Kidney glomerular epithelial cell (primary cell): Measurements from ENCODE around the gene H2BK1.

Experiments
- DNase-seq: peaks from one replicate; lab custom pipeline; 2025; lab: John Stamatoyannopoulos, UW

H2BK1 gene

GRCh38 chr7:151245360-151246101 lies 35.2 kb upstream of the H2BK1 start:
- DNase-seq = no peak

DNA sequence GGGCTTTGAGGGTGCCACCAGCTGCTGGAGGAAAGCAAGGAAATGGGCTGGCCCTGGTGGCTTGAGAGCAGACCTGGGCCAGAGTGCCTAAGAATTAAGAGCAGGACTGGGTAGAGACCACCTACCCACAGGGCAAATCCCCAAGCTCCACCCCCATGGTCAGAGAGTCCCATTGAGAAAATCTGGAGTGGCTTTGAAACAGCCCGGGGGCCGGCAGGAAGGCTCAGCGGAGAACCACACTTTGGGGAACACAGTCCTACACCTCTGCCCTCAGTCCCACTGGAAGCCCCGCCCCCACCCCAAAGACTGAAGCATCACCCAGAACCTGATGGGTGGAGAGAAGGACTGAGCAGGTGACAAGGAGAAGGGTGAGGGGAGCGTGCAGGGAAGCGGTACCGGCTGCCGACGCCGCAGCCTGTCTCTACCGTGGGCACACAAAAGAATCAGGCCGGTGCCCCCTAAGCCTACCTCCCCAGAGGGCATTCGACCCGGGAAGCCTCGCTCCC lies 34.6 kb upstream of the H2BK1 start:
- no peak for DNase-seq

- peak; percentile 47 for DNase-seq
Measured at GRCh38 chr7:151244196-151244840, 34.0 kb upstream of the H2BK1 start.

DNA sequence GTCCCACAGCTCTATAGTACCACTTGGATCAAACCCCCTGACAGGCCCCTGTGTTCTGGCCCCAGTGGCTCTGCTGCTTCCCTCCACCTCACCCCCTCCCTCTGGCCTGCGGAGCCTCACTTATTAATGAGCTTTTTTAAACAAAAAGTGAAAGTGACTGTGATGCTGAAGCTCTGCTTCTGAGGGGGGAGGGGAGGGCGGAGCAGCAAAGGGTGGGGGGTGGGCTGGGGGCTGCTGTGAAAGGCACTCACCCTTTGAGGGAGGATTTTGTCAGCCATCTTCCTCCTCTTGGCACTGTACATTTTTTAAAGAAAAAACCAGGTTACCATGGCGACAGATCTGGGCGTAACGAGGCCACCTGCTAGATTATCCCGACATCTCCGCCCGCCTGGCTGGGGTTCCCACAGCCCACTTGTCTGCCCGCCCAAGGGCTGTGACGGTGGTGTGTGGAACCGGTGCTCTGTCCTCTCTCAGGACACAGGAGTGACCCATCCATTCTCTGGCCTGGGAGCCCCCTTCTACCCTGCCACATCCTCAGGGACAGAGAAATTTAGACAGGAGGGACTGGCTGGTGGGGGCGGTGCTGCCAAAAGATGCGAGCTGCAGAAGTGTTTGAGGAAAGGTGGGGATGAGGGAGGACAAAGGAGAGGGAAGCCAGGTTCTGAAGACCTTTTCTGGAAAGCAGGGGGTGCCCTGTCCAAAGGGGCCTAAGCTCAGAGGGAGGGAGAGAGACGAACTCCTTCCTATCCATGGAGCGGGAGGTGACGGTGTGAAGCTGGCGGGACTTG lies 33.3 kb upstream of the H2BK1 start:
- DNase-seq = no peak

DNA sequence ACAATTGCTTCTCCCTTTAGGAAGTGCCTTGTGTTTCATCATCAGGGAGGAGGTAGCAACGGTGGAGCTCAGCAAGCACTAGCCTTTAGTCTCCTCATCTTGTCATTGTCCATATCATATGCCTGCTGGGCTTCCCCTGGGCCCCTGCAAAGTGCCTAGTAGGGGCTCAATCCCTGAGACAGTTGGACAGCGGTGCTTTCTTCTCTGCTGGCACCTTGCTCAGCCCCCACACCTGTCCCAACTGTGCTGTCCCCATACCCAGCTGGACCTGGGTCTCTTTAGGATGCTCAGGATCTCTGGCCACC lies 32.7 kb upstream of the H2BK1 start:
- no peak for DNase-seq

DNA sequence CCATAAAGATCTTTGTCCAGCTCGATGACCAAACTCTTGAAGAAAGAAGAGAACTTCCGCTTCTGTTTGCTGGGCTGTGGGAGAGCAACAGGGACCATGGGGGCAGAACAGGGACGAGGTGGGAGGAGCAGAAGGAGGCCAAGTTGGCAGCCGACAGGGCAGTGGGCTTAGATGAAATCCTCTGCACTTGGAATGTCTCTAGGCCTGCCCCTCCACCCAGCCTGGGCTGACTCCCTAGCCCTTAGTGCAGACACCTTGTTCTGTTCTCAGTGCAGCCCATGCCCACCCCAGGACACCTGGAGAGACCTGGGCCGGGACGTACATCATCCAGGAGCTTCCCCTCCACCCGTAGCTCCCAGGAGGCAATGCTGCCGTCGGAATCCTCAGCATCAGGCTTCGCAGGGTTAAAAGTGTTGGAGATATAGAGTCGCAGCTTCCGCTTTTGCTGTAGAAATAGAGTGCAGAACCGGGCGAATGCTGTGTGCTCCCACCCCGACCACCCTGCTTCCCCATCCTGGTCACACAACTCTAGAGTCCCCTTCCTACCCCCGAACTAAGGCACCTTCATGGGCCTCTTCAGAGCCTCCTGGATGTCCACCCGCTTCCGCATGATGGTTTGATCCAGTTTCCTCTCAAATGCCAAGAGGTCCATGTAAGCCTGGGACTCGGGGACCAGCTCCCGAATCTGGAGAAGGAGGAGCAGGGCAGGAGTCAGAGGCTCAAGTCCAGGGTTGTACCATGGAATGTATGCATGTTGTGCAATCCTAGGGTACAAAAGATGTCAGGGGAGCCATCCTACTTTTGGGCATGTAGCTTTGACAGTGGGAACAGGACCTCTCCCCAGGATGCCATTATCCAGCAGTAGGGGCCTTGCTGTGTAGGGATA lies 32.1 kb upstream of the H2BK1 start:
- no peak for DNase-seq

DNA sequence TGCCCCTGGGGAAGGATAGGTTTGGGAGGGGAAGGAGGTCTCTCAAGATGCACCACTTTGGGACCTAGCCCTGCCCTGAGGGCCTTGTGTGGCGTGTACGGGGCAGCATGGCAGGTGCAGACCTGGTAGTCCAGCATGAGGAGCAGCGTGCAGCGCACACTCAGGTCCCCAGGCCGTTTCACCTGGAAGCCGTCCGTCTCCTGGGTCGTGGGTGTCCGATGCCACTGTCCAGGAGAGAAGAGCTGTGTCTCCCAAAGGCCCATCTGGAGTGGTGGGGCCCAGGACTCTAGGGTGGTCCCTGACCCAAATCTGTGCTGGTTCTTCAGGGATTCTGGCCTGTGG lies 31.4 kb upstream of the H2BK1 start:
- no peak for DNase-seq

- DNase-seq = no peak
Measured at GRCh38 chr7:151240942-151241754, 30.9 kb upstream of the H2BK1 start.

DNA sequence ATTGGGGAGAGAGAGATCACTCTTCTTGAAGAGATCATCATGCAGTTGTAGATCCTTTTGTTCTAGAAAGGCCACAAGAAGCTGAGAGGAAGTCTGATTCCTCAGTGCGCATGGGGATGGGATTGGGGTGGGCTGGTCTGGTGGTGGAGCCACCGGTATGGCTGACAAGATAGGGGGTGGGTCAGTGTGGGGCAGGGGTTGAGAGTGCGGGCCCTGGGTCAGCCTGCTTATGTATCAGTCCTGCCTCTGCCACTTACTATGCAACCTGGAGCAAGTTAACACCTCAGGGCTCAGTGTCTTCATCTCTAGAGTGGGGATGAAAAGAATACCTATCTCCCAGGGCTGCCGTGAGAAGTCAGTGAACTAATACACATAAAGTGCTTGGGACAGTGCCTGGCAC lies 30.2 kb upstream of the H2BK1 start:
- no peak for DNase-seq

GRCh38 chr7:151239837-151240459 lies 29.7 kb upstream of the H2BK1 start:
- no peak for DNase-seq

- DNase-seq = no peak
Measured at GRCh38 chr7:151238924-151239836, 28.9 kb upstream of the H2BK1 start.

GRCh38 chr7:151238190-151238810 lies 28.0 kb upstream of the H2BK1 start:
- no peak for DNase-seq

DNA sequence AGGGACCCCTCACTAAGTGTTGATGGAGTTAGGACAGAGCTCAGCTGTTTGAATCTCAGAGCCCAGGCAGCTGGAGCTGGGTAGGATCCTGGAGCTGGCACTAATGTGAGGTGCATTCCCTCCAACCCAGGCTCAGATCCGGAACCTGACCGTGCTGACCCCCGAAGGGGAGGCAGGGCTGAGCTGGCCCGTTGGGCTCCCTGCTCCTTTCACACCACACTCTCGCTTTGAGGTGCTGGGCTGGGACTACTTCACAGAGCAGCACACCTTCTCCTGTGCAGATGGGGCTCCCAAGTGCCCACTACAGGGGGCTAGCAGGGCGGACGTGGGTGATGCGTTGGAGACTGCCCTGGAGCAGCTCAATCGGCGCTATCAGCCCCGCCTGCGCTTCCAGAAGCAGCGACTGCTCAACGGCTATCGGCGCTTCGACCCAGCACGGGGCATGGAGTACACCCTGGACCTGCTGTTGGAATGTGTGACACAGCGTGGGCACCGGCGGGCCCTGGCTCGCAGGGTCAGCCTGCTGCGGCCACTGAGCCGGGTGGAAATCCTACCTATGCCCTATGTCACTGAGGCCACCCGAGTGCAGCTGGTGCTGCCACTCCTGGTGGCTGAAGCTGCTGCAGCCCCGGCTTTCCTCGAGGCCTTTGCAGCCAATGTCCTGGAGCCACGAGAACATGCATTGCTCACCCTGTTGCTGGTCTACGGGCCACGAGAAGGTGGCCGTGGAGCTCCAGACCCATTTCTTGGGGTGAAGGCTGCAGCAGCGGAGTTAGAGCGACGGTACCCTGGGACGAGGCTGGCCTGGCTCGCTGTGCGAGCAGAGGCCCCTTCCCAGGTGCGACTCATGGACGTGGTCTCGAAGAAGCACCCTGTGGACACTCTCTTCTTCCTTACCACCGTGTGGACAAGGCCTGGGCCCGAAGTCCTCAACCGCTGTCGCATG lies 27.2 kb upstream of the H2BK1 start:
- no peak for DNase-seq

- DNase-seq = no peak
Measured at GRCh38 chr7:151236406-151236805, 26.1 kb upstream of the H2BK1 start.

GRCh38 chr7:151235091-151235787 lies 25.0 kb upstream of the H2BK1 start:
- DNase-seq = no peak

GRCh38 chr7:151233804-151234203 lies 23.5 kb upstream of the H2BK1 start:
- DNase-seq = no peak

GRCh38 chr7:151232917-151233701 lies 22.8 kb upstream of the H2BK1 start:
- DNase-seq = peak; percentile 67
